ENCODE data around the gene OR52H1.

DNA sequence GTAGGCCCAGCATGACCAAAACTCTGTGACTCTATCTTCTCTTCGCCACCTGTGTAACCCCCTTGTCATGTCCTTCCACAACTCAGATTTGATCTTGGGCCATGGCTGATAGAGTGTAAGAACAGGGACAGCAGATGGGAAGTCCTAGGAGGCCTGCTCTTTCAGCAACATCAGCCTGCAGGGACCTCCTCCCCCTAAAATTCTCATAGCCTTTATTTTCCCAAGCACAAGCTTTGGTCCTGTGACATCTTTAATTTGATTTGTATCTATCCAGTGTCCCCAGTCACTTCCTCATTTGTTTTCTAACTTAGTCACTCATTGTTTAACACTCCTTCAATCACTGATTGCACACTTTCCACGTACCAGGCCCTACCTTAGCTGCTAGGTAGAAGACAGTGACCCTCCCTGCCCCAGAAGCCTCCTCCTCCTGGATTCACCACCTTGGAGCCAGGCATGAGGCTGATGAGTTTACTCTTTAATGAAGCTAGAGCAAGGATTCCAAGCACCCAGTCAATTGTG lies 43.9 kb downstream of the OR52H1 start:
- TF ChIP-seq TAF1 (IDR thresholded peaks at IDR 0.05; ENCODE audit: borderline replicate concordance, insufficient read depth, low read length) (no peak), POLR2AphosphoS5 (IDR thresholded peaks at IDR 0.05; ENCODE audit: low read depth, low read length) (no peak), SIN3A (IDR thresholded peaks at IDR 0.05; ENCODE audit: borderline replicate concordance, insufficient read depth, low read length) (no peak)
- TF ChIP-seq, protein P1, sequence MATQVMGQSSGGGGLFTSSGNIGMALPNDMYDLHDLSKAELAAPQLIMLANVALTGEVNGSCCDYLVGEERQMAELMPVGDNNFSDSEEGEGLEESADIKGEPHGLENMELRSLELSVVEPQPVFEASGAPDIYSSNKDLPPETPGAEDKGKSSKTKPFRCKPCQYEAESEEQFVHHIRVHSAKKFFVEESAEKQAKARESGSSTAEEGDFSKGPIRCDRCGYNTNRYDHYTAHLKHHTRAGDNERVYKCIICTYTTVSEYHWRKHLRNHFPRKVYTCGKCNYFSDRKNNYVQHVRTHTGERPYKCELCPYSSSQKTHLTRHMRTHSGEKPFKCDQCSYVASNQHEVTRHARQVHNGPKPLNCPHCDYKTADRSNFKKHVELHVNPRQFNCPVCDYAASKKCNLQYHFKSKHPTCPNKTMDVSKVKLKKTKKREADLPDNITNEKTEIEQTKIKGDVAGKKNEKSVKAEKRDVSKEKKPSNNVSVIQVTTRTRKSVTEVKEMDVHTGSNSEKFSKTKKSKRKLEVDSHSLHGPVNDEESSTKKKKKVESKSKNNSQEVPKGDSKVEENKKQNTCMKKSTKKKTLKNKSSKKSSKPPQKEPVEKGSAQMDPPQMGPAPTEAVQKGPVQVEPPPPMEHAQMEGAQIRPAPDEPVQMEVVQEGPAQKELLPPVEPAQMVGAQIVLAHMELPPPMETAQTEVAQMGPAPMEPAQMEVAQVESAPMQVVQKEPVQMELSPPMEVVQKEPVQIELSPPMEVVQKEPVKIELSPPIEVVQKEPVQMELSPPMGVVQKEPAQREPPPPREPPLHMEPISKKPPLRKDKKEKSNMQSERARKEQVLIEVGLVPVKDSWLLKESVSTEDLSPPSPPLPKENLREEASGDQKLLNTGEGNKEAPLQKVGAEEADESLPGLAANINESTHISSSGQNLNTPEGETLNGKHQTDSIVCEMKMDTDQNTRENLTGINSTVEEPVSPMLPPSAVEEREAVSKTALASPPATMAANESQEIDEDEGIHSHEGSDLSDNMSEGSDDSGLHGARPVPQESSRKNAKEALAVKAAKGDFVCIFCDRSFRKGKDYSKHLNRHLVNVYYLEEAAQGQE (IDR thresholded peaks at IDR 0.05; ENCODE audit: insufficient read depth in 1 of 2, low read depth in 2 of 2, low read length in 2 of 2), result no peak
